Chondrocyte (in vitro differentiated cells): ENCODE data around the gene GAS7. TPM values are rescaled to one million over a fixed set of nuclear protein-coding genes. Genes with fewer than 3 reads are reported as not detected.

Experiments
- DNase-seq: peaks from one replicate; pipeline ENCODE4 v3.0.0; 2021; ENCODE audit warnings: mixed read lengths, low spot score
- H3K27ac Mint-ChIP-seq: one replicate; pipeline ENCODE4 v1.8.0; 2021; ENCODE audit warnings: mild to moderate bottlenecking, moderate library complexity, mixed read lengths; ENCODE audit not compliant: unreplicated experiment
- H3K27me3 Mint-ChIP-seq: 2 replicates; pipeline ENCODE4 v1.8.0; 2021; ENCODE audit warnings: low read depth, mixed read lengths
- H3K36me3 Mint-ChIP-seq: 2 replicates; pipeline ENCODE4 v1.8.0; 2021; ENCODE audit warnings: low read depth, mixed read lengths
- H3K4me1 Mint-ChIP-seq: 2 replicates; pipeline ENCODE4 v1.8.0; 2021; ENCODE audit warnings: low read depth, mild to moderate bottlenecking, mixed read lengths
- H3K4me3 Mint-ChIP-seq: one replicate; pipeline ENCODE4 v1.8.0; 2021; ENCODE audit warnings: mild to moderate bottlenecking, moderate library complexity, mixed read lengths; ENCODE audit not compliant: unreplicated experiment
- H3K9me3 Mint-ChIP-seq: 2 replicates; pipeline ENCODE4 v1.8.0; 2021; ENCODE audit warnings: low read depth, mixed read lengths
- CTCF ChIP-seq: fragments of 200-600 bp; sonication (generic); IDR thresholded peaks from 2 replicates; pipeline ENCODE4 v1.5.0; 2021; ENCODE audit warnings: antibody characterized with exemption, mild to moderate bottlenecking, moderate library complexity
- total RNA-seq: library from RNA; stranded (reverse); gene quantifications from 3 replicates; pipeline ENCODE4 v1.2.1, GENCODE V29; 2021

GAS7 gene
- total RNA-seq, 1 donor from 2014 or later: 6.9 TPM

DNA sequence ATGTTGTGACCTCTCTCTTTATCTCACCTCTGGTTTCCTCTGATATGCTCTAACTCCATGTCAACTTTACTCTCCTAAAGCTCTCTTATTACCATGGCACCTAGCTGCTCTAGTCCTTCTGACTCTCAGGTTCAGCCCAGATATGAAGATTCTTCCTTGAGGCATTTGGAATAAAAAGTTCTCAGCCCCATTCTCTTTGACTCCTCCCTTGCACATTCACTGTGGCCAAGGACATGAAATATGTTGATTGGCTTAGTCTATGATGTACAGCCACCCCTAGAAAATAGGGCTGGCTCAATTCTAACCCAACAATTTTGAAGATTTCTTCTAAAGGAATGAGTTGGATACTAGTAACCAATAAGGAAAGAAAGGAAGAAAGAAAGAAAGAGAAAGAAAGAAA, 20.8 kb upstream of the GAS7 start:
- Mint-ChIP-seq H3K27ac (no peak overlapping the region), H3K4me1 (no peaks in the 10 kb centered on the region), H3K27me3 (peaks cover 12% of the 10 kb centered on the region), H3K9me3 (peaks cover 20% of the 10 kb centered on the region), H3K4me3 (no peak overlapping the region), H3K36me3 (peaks cover 12% of the 10 kb centered on the region)
- no peak for TF ChIP-seq CTCF
- DNase-seq: no peak

DNA sequence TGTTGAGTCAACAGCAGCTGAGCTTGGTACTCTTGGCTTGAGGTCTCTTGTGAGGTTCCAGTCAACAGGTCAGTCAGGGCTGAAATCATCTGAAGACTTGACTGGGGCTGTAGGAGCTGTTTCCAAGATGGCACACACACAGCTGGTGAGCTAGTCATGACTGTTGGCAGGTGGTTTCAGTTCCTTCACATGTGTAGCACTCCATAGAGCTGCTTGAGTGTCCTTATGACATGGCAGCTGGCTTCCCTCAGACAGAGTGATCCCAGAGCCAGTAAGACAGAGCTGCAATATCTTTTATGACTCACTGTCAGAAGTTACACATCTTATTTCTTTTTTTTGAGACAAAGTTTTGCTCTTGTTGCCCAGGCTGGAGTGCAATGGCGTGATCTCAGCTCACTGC, 19.5 kb upstream of the GAS7 start:
- DNase-seq: peak; percentile 14
- H3K9me3 Mint-ChIP-seq: peaks cover 17% of the 10 kb centered on the region
- peaks cover 11% of the 10 kb centered on the region for H3K27me3 Mint-ChIP-seq
- H3K36me3 Mint-ChIP-seq: peaks cover 10% of the 10 kb centered on the region
- H3K4me1 Mint-ChIP-seq: no peaks in the 10 kb centered on the region
- no peak for TF ChIP-seq CTCF
- no peak overlapping the region for H3K4me3 Mint-ChIP-seq
- H3K27ac Mint-ChIP-seq: no peak overlapping the region

- Mint-ChIP-seq H3K27ac (no peak overlapping the region), H3K27me3 (peaks cover 11% of the 10 kb centered on the region), H3K36me3 (peaks cover 10% of the 10 kb centered on the region), H3K9me3 (peaks cover 14% of the 10 kb centered on the region), H3K4me3 (no peak overlapping the region), H3K4me1 (no peaks in the 10 kb centered on the region)
- peak; percentile 53 for DNase-seq
- no peak for TF ChIP-seq CTCF
Measured at GRCh38 chr17:10216213-10216938, 18.0 kb upstream of the GAS7 start.

GRCh38 chr17:10215286-10215685, 16.9 kb upstream of the GAS7 start:
- TF ChIP-seq CTCF: no peak
- Mint-ChIP-seq H3K9me3 (peaks cover 14% of the 10 kb centered on the region), H3K4me1 (peaks cover 7% of the 10 kb centered on the region), H3K4me3 (no peak overlapping the region), H3K27ac (no peak overlapping the region), H3K27me3 (peaks cover 8% of the 10 kb centered on the region), H3K36me3 (peaks cover 10% of the 10 kb centered on the region)
- peak; percentile 9 for DNase-seq

DNA sequence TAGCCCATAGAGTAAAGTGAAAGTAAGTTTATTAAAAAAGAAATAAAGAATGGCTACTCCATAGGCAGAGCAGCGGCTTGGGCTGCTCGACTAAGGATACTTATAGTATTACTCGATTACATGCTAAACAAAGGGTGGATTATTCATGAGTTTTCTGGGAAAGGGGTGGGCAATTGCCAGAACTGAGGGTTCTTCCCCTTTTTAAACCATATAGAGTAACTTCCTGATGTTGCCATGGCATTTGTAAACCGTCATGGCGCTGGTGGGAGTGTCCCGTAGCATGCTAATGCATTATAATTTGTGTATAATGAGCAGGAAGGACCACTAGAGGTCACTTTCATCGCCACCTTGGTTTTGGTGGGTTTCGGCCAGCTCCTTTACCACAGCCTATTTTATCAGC, 13.3 kb upstream of the GAS7 start:
- DNase-seq: peak; percentile 11
- no peaks in the 10 kb centered on the region for H3K9me3 Mint-ChIP-seq
- no peaks in the 10 kb centered on the region for H3K36me3 Mint-ChIP-seq
- H3K4me1 Mint-ChIP-seq: peaks cover 28% of the 10 kb centered on the region
- no peak overlapping the region for H3K4me3 Mint-ChIP-seq
- H3K27me3 Mint-ChIP-seq: no peaks in the 10 kb centered on the region
- no peak for TF ChIP-seq CTCF
- H3K27ac Mint-ChIP-seq: no peak overlapping the region
